Esophagus muscularis mucosa (tissue), 4 donors: ENCODE measurements around the gene COMMD7. TPM values are rescaled to one million over a fixed set of nuclear protein-coding genes. Genes with fewer than 3 reads are reported as not detected.
"Not testable (repeated sequence)": the region's sequence is repeated elsewhere in the genome, so short reads cannot be mapped to it uniquely, and the experiment has no call there.

Experiments used
- DNase-seq: peaks from one replicate; pipeline ENCODE4 v3.0.0-alpha.2; 2017; ENCODE audit errors: extremely low spot score
- H3K27ac ChIP-seq, 4 donors: fragments of 200-600 bp; sonication (generic); replicated peaks in 1 of 4; 1 replicate in 3 of 4; 2 replicates in 1 of 4; pipeline ENCODE4 v1.5.1; 2016 to 2019; ENCODE audit warnings: mild to moderate bottlenecking in 1 of 4
- H3K27me3 ChIP-seq, 4 donors: fragments of 200-600 bp; sonication (generic); one replicate each; pipeline versions ENCODE4 v1.5.1 to v1.6.0; 2016 to 2019
- H3K36me3 ChIP-seq, 4 donors: fragments of 200-600 bp; sonication (generic); one replicate each; pipeline ENCODE4 v1.5.1; 2016 to 2019
- H3K4me1 ChIP-seq, 4 donors: fragments of 200-600 bp; sonication (generic); one replicate each; pipeline ENCODE4 v1.5.1; 2016 to 2019
- H3K4me3 ChIP-seq, 4 donors: fragments of 200-600 bp; sonication (generic); 1 replicate in 2 of 4; 2 replicates in 2 of 4; pipeline ENCODE4 v1.5.1; 2016 to 2019; ENCODE audit warnings: mild to moderate bottlenecking in 4 of 4, moderate library complexity in 1 of 4
- H3K9me3 ChIP-seq, 4 donors: fragments of 200-600 bp; sonication (generic); 1 replicate in 3 of 4; 2 replicates in 1 of 4; pipeline ENCODE4 v1.5.1; 2016 to 2019
- CTCF ChIP-seq, 3 experiments: fragments of 200-600 bp in 2 of 3; fragments of 450-650 bp in 1 of 3; sonication (generic) in 2 of 3; IDR thresholded peaks; one replicate each; pipeline ENCODE4 v1.5.1; 2017 to 2019; ENCODE audit warnings: antibody characterized with exemption in 3 of 3, mild to moderate bottlenecking in 2 of 3, moderate library complexity in 1 of 3
- EP300 ChIP-seq: sonication (generic); formaldehyde crosslinking; IDR thresholded peaks from one replicate; pipeline ENCODE4 v1.6.1; 2017; ENCODE audit warnings: antibody characterized with exemption
- POLR2A ChIP-seq: fragments of 450-650 bp; IDR thresholded peaks from one replicate; pipeline ENCODE4 v1.6.1; 2017; ENCODE audit warnings: antibody characterized with exemption, moderate library complexity, mild to moderate bottlenecking, low read depth
- POLR2AphosphoS5 ChIP-seq, 2 donors: sonication (generic); formaldehyde crosslinking; IDR thresholded peaks; one replicate each; pipeline ENCODE4 v1.6.1; 2017; ENCODE audit warnings: antibody characterized with exemption in 2 of 2
- WGBS: methylation state at CpG from one replicate; pipeline ENCODE4 v1.1.5; 2018; 5-methylcytosine and 5-hydroxymethylcytosine counted together
- intact Hi-C: fragments of 100-400 bp; cut with DNase I; formaldehyde crosslinking; loops from one replicate; pipeline ENCODE4 v1.15.1; 2023
- total RNA-seq, 4 donors: library from RNA; depleted of rRNA; stranded (reverse); fragments of >200 nt; gene quantifications; one replicate each; pipeline versions ENCODE4 v1.1.0 to v1.2.1, GENCODE V29; 2016

COMMD7 gene
- total RNA-seq, 4 donors from 2014 or later = 24.5 to 35.2 (median 30.9) TPM

GRCh38 chr20:32709632-32710121, 33.6 kb downstream of the COMMD7 start:
- no peaks in the 10 kb centered on the region for H3K9me3 ChIP-seq
- TF ChIP-seq EP300 (no peak), POLR2AphosphoS5 (IDR thresholded peaks at IDR 0.05) (no peak), POLR2A (no peak), CTCF (IDR thresholded peaks at IDR 0.05) (no peak)
- whole genome bisulfite sequencing = 79% methylated on average over 5 of the region's 5 CpGs
- intact Hi-C loops = no loop called here
- peaks cover 10 to 57% (median 30%) of the 10 kb centered on the region in 4 donors for H3K36me3 ChIP-seq
- no peak overlapping the region for H3K27ac ChIP-seq
- H3K4me1 ChIP-seq = peaks cover 0 to 18% (median 8%) of the 10 kb centered on the region in 4 donors
- no peaks in the 10 kb centered on the region for H3K27me3 ChIP-seq
- no peak for DNase-seq
- no peak overlapping the region for H3K4me3 ChIP-seq

GRCh38 chr20:32709029-32709631, 34.1 kb downstream of the COMMD7 start:
- H3K27ac ChIP-seq, DNase-seq, H3K9me3 ChIP-seq, intact Hi-C loops, H3K27me3 ChIP-seq, H3K4me3 ChIP-seq: not testable (repeated sequence)
- Histone ChIP-seq H3K4me1 (peaks cover 0 to 18% (median 8%) of the 10 kb centered on the region in 4 donors), H3K36me3 (peaks cover 15 to 57% (median 32%) of the 10 kb centered on the region in 4 donors)
- 85% methylated on average over 15 of the region's 15 CpGs for WGBS

- peaks cover 0 to 18% (median 8%) of the 10 kb centered on the region in 4 donors for H3K4me1 ChIP-seq
- intact Hi-C loops = no loop called here
- no peak for DNase-seq
- H3K9me3 ChIP-seq = no peaks in the 10 kb centered on the region
- 79% methylated on average over 5 of the region's 5 CpGs for WGBS
- peak overlapping the region in 1 of 4 donors; percentile 5 for H3K27ac ChIP-seq
- peaks cover 27 to 57% (median 39%) of the 10 kb centered on the region in 4 donors for H3K36me3 ChIP-seq
- H3K27me3 ChIP-seq = no peaks in the 10 kb centered on the region
- H3K4me3 ChIP-seq = no peak overlapping the region
- no peak for TF ChIP-seq EP300
- no peak for TF ChIP-seq CTCF (IDR thresholded peaks at IDR 0.05)
- no peak for TF ChIP-seq POLR2AphosphoS5 (IDR thresholded peaks at IDR 0.05)
- TF ChIP-seq POLR2A = no peak
These were observed 35.3 kb downstream of the COMMD7 start for GRCh38 chr20:32707691-32708581.

- no peak for DNase-seq
- TF ChIP-seq EP300 = no peak
- TF ChIP-seq POLR2A = no peak
- no peak for TF ChIP-seq POLR2AphosphoS5 (IDR thresholded peaks at IDR 0.05)
- TF ChIP-seq CTCF (IDR thresholded peaks at IDR 0.05) = no peak
- Histone ChIP-seq H3K9me3 (no peaks in the 10 kb centered on the region), H3K4me1 (peaks cover 0 to 18% (median 8%) of the 10 kb centered on the region in 4 donors), H3K36me3 (peaks cover 38 to 66% (median 48%) of the 10 kb centered on the region in 4 donors), H3K4me3 (no peak overlapping the region), H3K27me3 (no peaks in the 10 kb centered on the region), H3K27ac (no peak overlapping the region)
- intact Hi-C loops = no loop called here
- 87% methylated on average over 3 of the region's 3 CpGs for WGBS
These were observed 36.8 kb downstream of the COMMD7 start for GRCh38 chr20:32706486-32706885.
